HG02970 (cell line): Measurements from ENCODE around the gene SERPINB6.
"Not testable (repeated sequence)": the region's sequence is repeated elsewhere in the genome, so short reads cannot be mapped to it uniquely, and the experiment has no call there.

Experiments used
- ATAC-seq: cut with Tn5 transposase; IDR thresholded peaks from one replicate; pipeline ENCODE4 v1.9.1; 2021; ENCODE audit warnings: mild to moderate bottlenecking, moderate library complexity, moderate number of reproducible peaks; ENCODE audit not compliant: unreplicated experiment, low FRiP score

The SERPINB6 gene

DNA sequence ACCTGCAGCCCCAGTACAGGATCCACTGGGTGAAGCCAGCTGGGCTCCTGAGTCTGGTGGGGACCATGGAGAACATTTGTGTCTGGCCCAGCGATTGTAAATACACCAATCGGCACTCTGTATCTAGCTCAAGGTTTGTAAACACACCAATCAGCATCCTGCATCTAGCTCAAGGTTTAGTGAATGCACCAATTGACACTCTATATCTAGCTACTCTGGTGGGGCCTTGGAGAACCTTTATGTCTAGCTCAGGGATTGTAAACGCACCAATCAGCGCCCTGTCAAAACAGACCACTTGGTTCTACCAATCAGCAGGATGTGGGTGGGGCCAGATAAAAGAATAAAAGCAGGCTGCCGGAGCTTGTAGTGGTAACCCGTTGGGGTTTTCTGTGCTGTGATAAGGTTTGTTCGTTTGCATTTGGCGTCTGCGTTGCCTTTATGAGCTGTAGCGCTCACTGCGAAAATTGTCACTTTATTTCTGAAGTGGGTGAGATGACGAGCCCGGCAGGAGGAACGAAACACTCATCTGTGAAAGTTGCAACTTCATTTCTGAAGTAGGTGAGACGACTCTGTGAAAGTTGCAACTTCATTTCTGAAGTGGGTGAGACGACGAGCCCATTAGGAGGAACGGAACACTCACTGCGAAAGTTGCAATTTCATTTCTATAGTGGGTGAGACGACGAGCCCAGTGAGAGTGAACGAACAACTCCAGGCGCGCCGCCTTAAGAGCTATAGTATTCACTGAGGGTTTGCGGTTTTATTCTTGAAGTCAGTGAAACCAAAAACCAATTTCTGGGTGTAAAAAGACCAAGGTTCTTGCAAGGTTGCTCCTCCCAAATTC, 31.1 kb downstream of the SERPINB6 start:
- peak; percentile 63 for ATAC-seq

DNA sequence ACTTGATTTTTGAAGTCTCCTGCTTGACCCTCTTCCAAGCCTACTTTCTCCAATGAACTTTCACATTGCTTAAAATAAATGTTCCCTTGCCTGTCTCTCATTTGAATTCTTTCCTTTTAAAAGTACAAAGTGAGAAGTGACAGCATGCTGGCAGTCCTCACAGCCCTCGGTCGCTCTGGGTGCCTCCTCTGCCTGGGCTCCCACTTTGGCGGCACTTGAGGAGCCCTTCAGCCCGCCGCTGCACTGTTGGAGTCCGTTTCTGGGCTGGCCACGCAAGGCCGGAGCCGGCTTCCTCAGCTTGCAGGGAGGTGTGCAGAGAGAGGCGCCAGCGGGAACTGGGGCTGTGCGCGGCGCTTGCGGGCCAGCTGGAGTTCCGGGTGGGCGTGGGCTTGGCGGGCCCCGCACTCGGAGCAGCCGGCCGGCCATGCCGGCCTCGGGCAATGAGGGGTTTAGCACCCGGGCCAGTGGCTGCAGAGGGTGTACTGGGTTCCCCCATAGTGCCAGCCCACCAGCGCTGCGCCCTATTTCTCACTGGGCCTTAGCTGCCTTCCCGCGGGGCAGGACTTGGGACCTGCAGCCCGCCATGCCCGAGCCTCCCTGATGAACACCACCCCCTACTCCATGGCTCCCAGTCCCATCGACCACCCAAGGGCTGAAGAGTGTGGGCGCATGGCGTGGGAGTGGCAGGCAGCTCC, 31.9 kb downstream of the SERPINB6 start:
- ATAC-seq = no peak

DNA sequence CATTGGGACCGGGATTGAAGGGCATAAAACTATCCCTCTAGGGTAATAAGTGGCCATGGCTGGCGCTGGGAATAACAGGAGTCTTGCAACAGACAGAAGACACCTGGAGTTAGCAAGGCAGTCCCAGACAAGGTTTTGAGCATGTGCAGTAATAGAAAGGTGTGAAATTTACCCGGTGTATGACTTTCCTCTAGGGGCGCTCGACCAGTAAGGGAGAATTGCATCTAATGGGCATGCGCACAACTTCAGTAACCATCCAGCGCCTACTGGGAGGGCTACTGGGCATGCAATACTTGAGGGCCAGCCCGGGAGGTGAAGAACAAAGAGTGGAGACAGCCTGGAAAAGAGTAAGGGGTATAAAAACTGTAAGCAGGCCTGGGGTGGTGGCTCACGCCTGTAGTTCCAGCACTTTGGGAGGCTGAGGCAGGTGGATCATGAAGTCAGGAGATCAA, 32.7 kb downstream of the SERPINB6 start:
- no peak for ATAC-seq

DNA sequence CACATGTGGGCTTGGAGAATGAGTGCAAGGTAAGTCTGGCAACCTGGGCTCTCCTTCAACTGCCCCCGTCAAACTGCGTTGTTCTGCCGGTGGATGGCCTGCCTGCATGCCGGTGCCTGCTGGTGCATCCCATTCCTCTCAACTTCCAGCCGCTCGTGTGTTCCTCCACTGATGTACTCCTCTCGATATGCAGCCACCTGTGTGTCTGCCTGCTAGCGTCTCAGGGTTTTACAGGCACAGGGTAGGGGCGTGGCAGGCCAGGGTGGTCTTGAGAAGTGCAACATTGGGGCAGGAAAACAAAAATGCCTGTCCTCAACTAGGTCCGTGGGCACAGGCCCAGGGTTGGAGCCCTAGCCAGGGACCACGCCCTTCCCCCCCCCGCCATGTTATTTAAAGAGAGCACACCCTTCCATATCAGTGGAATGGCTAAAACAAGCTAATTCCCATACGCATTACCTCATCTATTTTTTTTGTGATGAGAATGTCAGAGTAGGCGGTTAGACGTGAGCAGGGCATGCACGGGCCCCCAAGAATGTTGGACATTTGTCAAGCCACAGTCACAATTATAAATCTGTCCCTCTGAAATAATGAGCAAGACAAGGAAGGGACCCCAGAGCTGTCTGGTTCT, 33.2 kb downstream of the SERPINB6 start:
- ATAC-seq = no peak

DNA sequence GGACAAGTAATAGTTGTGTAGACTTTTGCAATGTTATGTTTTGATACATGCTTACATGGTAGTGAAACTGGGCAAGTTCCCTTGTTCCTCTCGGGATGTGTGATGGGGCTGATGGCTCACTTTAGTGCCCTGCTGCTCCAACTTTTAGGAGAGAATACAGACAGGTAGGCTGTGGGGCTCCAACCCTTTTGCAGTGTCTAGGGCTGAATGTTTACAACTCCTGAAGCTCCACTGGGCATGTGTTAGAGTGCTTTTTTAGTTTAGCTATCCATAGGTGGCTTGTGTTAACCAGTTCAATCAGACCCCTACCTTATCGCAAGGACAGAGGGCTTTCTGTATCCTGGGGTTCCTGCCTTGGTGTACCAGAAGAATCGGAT, 33.8 kb downstream of the SERPINB6 start:
- ATAC-seq = no peak

DNA sequence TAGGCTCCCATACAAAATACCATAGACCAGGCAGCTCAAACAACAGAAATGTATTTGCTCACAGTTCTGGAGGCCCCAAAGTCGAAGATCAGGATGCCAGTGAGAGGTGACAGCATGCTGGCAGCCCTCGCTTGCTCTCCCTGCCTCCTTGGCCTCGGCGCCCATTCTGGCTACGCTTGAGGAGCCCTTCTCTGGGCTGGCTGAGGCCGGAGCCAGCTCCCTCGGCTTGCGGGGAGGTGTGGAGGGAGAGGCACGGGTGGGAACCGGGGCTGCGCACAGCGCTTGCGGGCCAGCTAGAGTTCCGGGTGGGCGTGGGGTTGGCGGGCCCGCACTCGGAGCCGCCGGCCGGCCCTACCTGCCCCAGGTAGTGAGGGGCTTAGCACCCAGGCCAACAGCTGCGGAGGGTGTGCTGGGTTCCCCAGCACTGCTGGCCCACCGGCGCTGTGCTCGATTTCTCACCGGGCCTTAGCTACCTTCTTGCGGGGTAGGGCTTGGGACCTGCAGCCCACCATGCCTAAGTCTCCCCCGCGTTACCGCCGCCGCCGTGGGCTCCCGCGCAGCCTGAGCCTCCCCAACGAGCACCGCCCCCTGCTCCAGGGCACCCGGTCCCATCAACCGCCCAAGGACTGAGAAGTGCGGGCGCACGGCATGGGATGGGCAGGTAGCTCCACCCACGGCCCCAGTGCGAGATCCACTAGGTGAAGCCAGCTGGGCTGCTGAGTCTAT, 35.6 kb downstream of the SERPINB6 start:
- no peak for ATAC-seq

DNA sequence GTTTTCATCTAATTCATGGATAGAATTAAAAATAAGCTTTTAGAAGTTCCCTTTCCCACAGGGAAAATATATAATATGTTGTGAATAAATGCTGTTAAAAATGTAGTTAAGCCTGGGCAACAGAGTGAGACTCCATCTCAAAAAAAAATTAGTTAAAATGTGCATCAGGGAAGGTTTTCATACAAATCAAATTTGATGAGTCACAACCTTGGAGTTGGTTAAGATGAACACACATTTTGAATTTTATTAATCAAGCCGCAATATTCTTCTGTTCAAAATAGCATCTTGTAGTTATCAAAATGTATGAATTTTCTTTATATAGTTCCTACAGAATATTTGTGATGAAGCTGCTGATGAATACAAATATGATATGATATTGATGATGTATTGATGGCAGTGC, 37.3 kb downstream of the SERPINB6 start:
- no peak for ATAC-seq

DNA sequence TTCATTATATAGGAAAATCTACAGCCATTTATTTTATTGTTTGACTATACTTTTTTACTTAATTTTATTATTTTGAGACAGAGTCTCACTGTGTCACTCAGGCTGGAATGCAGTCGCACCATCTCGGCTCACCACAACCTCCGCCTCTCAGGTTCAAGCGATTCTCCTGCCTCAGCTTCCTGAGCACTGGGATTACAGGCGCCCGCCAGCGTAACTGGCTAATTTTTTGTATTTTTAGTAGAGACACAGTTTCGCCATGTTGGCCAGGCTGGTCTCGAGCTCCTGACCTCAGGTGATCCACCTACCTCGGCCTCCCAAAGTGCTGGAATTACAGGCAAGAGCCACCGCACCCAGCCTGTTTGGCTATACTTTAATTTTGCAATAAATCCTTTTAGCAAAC, 38.5 kb downstream of the SERPINB6 start:
- ATAC-seq = not testable (repeated sequence)

DNA sequence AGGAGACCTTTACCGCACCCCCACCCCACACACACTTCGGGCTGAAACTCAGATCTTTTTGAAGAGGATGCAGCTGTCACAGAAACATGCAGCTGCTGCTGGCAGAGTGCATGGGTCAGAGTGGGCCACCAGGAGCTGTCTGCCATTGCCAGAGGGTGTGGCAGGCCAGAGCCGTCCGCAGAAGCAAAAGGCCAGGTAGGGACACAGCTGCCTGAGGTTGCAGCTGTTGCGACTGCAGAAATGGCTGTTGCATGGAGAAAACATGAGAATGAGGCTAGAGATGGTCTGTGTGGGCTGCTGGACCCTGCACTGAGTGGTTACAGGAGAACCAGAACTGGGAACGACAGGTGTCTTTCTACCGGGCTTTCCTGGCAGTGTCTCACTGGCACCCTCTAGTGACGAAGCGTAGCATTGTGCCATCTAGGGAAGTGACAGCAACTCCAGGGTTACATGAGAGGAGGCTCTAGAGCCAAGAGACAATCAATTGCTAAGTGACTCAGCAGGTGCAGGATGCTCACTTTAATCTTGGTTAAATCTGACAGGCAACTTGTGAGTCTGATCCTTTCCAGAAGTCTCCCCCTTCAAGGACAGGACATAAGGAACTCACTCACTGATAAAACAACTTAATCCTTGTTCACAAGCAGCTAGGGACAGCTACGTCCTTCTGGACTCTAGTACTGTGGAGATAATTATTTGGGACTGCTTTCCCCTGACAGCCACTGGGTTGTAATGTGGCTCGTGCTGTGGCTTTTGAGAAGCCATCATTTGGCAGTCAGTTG, 39.2 kb downstream of the SERPINB6 start:
- ATAC-seq = no peak

DNA sequence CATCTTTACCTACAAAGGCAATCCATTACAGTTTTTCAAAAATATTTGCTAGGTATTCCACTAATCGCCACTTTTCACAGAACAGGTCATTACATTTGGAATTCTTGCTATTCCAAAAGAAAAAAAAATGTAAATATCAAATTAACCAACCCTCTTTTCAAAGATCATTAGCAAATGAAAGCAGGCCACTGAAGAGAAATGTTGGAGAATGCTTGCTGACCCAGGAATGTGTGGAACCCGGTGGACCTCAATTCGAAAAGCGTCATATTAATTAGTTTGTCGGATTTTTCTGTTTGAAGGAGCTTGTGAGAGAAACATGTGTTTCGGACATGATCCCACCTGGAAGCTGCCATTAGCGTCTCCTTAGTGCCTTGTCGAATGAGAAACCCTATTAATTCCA, 40.3 kb downstream of the SERPINB6 start:
- no peak for ATAC-seq

DNA sequence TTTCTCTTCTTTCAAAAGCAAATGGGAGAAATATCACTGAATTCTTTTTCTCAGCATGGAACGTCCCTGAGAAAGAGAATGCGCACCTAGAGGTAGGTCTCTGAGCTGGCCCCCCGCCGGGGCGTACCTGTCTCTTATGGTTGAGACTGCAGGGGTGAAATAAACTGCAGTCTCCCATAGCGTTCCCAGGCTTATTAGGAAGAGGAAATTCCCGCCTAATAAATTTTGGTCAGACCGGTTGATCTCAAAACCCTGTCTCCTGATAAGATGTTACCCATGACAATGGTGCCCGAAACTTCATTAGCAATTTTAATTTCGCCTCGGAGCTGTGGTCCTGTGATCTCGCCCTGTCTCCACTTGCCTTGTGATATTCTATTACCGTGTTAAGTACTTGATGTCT, 43.4 kb downstream of the SERPINB6 start:
- not testable (repeated sequence) for ATAC-seq

DNA sequence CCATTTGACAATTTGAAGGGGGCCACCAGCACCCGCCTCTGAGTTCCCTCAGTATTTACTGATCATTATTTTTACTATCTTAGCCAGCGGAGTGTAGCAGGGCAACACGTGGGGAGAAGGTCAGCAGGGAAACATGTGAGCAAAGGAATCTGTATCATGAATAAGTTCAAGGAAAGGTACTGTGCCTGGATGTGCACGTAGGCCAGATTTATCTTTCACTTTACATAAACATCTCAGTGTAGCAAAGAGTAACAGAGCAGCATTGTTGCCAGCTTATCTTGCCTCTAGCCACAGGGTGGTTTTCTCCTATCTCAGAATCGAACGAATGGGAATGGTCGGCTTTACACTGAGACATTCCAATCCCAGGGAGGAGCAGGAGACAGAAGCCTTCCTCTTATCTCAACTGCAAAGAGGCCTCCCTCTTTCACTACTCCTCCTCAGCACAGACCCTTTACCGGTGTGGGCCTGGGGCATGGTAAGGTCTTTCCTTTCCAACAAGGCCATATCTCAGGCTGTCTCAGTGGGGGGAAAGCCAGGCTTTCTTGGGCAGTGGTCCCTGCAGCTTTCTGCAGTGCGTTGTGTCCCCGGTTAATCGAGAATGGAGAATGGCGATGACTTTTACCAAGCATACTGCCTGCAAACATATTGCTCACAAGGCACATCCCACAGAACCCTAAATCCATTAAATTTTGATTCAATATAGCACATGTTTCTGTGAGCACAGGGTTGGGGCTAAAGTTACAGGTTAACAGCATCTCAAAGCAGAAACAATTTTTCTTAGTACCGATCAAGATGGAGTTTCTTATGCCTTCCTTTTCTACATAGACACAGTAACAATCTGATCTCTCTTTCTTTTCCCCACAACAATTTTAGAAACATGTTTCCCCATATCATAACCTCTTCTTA, 45.3 kb downstream of the SERPINB6 start:
- not testable (repeated sequence) for ATAC-seq

DNA sequence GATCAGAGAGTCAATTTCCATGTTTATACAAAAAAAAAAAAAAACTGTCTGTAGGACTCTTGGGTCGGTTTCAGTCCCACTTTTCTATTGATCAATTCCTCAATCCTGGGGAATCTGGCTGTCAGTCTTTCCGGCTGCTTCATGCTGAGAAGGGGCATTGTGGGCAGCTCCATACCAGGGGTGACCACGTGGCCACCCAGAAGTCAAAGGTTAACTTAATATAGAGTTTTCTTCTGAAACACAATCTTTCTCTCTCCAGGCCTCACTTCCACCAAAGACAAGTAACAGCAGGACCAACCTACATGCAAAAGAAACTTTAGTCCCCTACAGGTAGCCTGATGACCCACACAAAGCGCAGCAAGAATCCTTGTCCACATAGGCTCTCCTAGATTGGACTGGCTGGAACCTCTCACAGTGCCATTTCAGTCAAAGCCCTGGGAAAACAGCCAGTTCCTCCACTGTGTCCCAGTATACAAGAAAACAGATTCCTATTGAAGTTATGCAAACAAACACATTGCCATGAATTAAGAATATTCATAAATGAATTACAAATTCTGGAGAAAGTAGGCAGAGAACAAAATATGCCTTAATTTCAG, 49.7 kb downstream of the SERPINB6 start:
- no peak for ATAC-seq

DNA sequence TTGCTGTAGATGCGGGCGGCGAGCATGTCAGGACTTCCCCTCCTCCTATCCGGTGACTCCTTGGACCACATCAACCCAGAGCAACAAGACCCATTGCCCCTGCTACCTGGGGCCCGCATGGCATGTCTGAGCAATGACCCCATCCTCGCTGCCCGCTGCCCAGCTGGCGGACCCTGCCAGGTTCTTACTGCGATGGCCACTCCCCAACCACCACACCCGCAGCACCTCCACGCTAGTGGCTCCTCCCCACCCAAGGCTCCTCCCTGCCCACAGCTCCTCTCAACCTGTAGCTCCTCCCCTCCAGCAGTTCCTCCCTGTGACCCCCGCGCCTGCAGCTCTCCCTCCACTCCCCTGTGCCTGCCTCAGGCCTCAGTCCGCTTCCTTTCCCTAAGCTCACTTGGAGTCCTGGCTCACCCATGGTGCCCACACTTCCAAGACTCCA, 50.7 kb downstream of the SERPINB6 start:
- no peak for ATAC-seq

DNA sequence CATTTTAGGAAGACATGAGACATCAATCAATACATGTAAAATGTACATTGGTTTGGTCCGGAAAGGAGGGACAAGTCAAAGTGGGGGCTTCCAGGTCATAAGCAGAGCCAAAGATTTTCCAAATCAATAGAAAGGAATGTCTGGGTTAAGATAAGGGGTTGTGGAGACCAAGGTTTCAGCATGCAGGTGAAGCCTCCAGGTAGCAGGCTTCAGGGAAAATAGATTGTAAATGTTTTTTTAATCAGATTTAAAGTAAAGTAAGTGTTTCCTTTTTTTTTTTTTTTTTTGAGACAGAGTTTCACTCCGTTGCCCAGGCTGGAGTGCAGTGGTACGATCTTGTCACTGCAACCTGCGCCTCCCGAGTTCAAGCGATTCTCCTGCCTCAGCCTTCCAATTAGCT, 51.5 kb downstream of the SERPINB6 start:
- no peak for ATAC-seq

DNA sequence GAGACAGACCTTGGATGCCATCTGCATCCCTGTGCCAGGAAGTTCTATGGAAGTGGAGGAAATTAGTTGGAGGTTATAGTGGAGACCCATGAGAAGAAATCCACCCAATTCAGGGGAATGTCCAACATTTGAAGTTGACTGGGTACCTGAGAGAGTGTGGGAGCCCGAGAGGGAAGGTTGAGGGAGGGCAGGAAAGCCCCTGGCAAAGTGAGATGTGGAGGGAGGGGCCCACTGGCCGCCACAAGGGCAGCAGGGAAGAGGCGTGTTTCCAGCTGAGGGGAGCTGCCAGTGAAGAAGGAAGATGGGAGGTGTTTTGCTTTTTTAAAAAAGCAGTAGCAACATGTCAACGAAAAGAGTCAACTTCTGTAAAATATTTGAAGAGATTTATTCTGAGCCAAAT, 52.0 kb downstream of the SERPINB6 start:
- ATAC-seq = no peak

DNA sequence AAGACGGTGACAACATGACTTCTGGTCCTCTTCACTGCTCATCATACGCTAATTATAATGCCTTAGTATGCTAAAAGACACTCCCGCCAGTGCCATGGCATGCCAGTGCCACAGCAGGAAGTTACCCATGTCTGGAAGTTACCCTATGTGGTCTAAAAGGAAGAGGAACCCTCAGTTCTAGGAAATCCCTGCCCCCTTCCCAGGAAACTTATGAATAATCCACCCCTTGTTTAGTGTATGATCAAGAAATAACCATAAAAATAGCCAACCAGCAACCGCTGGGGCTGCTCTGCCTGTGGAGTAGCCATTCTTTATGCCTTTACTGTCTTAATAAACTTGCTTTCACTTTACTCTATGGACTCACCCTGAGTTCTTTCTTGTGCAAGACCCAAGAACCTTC, 52.4 kb downstream of the SERPINB6 start:
- ATAC-seq = no peak

DNA sequence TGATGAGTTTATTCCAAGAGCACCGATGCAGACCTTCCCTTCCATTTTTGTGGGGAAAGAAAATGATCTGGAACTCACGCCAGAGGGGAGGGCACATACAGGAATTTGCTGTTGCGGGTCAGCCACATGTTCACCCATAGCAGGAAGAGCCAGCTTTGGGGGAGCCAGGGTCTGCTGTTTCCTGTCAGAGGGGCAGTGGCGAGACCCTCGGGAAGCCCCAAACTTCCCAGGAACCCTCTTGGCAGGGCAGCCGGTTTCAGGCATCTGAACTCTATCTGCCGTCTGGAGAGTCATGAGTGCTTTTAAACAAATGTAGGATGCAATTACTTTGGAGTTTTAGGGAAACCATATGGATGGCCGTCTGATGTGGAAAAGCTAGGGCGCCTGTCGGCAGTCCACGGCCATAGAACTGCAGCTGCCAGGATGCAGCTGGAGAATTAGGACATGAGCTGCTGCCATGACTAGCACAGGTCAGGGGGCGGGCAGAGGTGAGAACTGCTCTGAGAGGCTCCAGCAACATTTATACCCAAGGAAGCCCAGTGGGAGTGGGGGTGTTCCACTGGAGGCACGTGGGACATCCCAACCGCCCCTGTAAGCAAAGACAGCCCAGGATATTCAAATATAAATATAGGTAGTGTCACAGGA, 53.4 kb downstream of the SERPINB6 start:
- no peak for ATAC-seq
